Amygdala (tissue), 56 donors: ENCODE results near the gene HNRNPA3.
"Not testable (repeated sequence)": the region's sequence is repeated elsewhere in the genome, so short reads cannot be mapped to it uniquely, and the experiment has no call there.

Source experiments
- DNase-seq, 56 donors: peaks; one replicate each; lab custom pipeline; 2025; lab: John Stamatoyannopoulos, UW

Gene HNRNPA3

GRCh38 chr2:177252808-177253531 is 40.4 kb downstream of the HNRNPA3 start:
- DNase-seq, result no peak

- DNase-seq, result no peak
These were observed 41.1 kb downstream of the HNRNPA3 start for GRCh38 chr2:177253704-177254103.

- peak in 22 of 56 donors; percentile 3 to 65 (median 22) for DNase-seq
These were observed 42.0 kb downstream of the HNRNPA3 start for GRCh38 chr2:177254433-177255226.

GRCh38 chr2:177255227-177255601 is 42.6 kb downstream of the HNRNPA3 start:
- DNase-seq, result no peak

- no peak for DNase-seq
These were observed 43.4 kb downstream of the HNRNPA3 start for GRCh38 chr2:177256026-177256425.

- no peak for DNase-seq
These were observed 44.1 kb downstream of the HNRNPA3 start for GRCh38 chr2:177256695-177257094.

- DNase-seq, result no peak
These were observed 44.9 kb downstream of the HNRNPA3 start for GRCh38 chr2:177257471-177257870.

GRCh38 chr2:177258059-177258458 is 45.5 kb downstream of the HNRNPA3 start:
- no peak for DNase-seq

- DNase-seq, result no peak
These were observed 47.8 kb downstream of the HNRNPA3 start for GRCh38 chr2:177260379-177260778.

GRCh38 chr2:177261116-177262060 is 48.8 kb downstream of the HNRNPA3 start:
- no peak for DNase-seq

GRCh38 chr2:177262092-177262491 is 49.5 kb downstream of the HNRNPA3 start:
- no peak for DNase-seq

- DNase-seq, result no peak
These were observed 50.4 kb downstream of the HNRNPA3 start for GRCh38 chr2:177262958-177263450.

- peak; percentile 66 to 98 (median 90) for DNase-seq
These were observed 51.0 kb downstream of the HNRNPA3 start for GRCh38 chr2:177263451-177264208.

- DNase-seq, result peak in 12 of 56 donors; percentile 39 to 79 (median 50)
These were observed 51.7 kb downstream of the HNRNPA3 start for GRCh38 chr2:177264209-177264692.

GRCh38 chr2:177264693-177265587 is 52.3 kb downstream of the HNRNPA3 start, which contains the start of gene NFE2L2:
TSS of gene NFE2L2 (minus strand) at chr2:177264727. CDS start at chr2:177264576, 151 bp downstream.
- peak; percentile 55 to 95 (median 86) for DNase-seq

GRCh38 chr2:177265824-177266817 is 53.5 kb downstream of the HNRNPA3 start:
- DNase-seq, result no peak

- DNase-seq, result not testable (repeated sequence)
These were observed 54.4 kb downstream of the HNRNPA3 start for GRCh38 chr2:177266955-177267354.
